Kidney capillary endothelial cell (primary cell): Measurements from ENCODE around the gene SARNP.
"Not testable (repeated sequence)": the region's sequence is repeated elsewhere in the genome, so short reads cannot be mapped to it uniquely, and the experiment has no call there.

Source experiments
- DNase-seq: peaks from one replicate; pipeline ENCODE4 v3.0.0-alpha.2; 2018; ENCODE audit warnings: low spot score

The SARNP gene

GRCh38 chr12:55795950-55796349 lies 21.6 kb downstream of the SARNP start:
- DNase-seq, result no peak

DNA sequence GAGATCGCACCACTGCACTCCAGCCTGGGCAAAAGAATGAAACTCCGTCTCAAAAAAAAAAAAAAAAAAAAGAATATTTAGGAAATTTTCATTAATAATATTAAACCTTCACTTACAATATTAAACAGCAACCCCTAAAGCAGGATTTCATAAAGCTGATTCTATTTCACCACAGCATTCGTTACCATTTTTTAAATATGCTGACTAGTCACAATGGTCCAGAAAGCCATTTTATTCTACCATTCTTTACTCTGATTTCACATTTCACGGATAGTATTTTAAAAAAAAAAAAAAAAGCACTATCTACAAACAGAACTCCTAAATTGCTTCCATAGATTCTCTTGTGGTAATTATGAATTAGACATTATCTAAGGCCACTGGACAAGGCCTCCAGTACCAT lies 27.6 kb downstream of the SARNP start:
- no peak for DNase-seq

GRCh38 chr12:55789171-55789570 lies 28.4 kb downstream of the SARNP start:
- no peak for DNase-seq

DNA sequence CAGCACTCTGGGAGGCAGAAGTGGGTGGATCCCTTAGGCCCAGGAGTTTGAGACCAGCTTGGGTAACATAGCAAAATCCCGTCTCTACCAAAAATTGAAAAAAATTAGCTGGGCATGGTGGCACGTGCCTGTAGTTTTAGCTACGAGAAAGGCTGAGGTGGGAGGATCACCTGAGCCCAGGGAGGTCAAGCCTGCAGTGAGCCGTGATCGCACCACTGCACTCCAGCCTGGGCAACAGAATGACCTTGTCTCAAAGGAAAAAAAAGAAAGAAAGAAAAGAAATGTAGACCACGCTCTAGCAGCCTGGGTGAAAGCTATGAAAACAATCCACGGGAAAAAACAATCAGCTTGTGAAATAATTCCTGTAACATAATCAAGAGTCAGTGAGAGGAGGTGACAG lies 29.0 kb downstream of the SARNP start:
- no peak for DNase-seq

DNA sequence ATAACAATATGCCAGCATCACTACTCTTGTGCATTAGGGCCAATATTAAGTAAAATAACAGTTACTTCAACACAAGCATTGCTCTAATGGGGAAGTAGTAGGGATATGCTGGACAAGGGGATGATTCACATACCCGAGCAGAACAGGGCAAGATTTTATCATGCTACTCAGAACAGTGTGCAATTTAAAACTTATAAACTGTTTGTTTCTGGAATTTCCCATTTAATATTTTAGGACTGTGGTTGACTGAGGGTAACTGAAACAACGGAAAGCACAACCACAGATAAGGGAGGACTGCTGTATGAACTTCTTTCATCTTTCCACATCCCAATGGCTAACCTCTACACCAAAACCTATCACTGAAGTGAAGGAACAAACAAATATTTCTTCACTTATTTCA lies 36.8 kb downstream of the SARNP start:
- DNase-seq, result no peak

GRCh38 chr12:55777856-55778255 lies 39.7 kb downstream of the SARNP start:
- DNase-seq, result no peak

- no peak for DNase-seq
These were observed 45.8 kb downstream of the SARNP start for GRCh38 chr12:55771736-55772135.

- DNase-seq, result no peak
These were observed 50.4 kb downstream of the SARNP start for GRCh38 chr12:55767156-55767555.

DNA sequence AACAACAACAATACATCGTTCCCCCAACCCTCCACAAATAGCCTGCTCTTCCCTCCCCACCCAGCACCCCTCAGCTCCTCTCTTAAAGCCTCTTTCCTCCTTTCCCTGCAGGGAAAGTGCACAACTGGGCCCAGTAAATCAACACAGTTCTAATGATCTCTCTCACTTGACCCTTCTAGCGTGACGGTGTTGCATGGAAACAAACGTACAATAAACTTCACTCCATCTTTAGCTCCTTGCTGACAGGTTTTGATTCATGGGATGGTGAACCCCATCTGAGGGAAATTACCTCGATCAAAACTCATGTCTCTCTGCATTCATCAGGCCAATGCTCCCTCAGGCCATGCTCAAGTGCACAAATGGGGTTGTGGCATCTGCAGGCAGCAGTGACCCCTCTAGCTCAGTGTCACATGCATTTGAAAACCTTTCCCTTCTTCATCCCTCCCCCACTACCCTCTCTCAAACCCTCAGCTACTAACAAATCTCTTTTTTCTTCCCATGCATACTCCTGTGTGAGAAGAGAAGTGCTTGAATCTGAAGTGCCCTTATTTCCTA lies 51.7 kb downstream of the SARNP start:
- no peak for DNase-seq

- no peak for DNase-seq
These were observed 54.9 kb downstream of the SARNP start for GRCh38 chr12:55762646-55763045.

- no peak for DNase-seq
These were observed 56.9 kb downstream of the SARNP start for GRCh38 chr12:55760663-55761062.

DNA sequence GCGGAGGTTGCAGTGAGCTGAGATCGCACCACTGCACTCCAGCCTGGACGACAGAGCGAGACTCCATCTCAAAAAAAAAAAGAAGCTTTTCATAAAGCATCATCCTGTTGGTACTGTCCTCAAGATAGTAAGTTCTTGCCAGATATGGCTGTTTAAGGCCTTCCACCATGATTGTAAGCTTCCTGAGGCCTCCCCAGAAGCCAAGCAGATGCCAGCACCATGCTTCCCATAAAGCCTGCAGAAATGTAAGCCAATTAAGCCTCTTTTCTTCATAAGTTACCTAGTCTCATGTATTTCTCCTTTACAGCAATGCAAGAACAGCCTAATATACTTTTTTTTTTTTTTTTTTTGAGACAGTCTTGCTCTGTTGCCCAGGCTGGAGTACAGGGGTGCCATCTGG lies 58.9 kb downstream of the SARNP start:
- not testable (repeated sequence) for DNase-seq

DNA sequence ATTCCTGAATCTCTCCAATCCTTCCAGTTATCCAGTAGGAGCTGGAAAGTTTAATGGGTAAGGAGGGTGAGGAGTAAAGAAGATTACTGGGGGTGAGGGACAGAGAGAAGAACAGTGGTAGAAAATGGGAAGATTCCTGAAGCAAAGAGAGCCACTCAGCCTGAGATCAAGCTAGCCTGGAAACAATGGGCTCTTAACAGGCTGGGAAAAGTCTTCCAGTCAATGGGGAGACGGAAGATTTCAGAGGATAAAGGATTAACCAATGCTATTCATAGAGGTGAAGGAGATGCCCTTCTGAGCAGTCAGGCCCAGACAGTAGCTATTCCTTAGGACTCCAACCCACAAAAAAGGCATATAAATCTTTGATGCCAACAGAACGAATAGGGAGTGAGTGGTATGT lies 59.8 kb downstream of the SARNP start:
- DNase-seq, result no peak

- no peak for DNase-seq
These were observed 62.3 kb downstream of the SARNP start for GRCh38 chr12:55755246-55755645.

GRCh38 chr12:55748230-55748993 lies 69.1 kb downstream of the SARNP start:
- no peak for DNase-seq

DNA sequence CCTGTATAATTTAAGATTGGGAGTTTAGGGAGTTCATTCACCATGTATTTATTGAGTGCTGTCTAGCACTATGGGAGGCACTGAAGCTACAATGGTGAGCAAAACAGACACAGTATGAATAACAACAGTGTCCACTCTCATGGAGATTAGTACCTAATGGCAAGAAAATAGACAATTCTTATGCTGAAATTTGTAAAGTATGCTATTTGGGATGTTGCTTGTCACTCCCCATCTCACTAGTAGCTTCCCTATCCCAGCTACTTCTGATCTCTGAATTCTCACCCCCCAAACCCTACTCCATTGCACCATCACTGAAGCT lies 70.7 kb downstream of the SARNP start:
- DNase-seq, result no peak

DNA sequence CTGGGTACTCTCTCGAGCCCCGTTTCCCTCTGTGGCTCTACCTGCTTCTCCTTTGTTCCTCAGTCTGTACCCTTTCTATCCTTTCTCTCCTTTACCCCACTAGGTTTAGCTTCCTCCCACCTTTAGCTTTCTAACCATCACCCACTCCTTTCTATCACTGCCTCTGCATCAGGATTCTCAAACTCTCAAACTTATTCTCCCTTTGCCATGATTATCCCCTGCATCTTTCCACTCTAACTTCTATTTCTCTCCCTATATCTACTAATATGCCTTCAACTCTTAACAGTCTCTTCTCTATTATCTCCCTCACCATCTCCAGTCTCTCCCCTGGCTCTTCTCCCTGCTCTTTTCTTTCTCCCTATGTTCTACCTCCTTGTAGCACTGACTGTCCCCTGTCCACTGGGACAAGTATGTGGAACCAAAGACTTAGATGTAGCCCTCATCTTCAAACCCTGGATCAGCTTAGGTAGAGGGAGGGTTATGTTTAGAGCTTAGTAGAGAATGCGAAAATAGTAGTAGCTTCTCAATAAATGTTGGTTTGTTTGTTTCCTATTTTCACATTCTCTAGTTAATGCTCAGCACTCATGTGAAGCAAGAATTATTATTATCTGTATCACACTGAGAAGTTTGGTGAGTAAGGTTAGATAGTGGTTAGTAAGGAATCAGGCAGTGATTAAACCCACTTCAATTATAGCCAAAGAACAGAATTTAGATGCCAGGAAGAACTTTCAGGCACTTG lies 71.2 kb downstream of the SARNP start:
- no peak for DNase-seq

GRCh38 chr12:55745361-55746173 lies 72.0 kb downstream of the SARNP start:
- no peak for DNase-seq

DNA sequence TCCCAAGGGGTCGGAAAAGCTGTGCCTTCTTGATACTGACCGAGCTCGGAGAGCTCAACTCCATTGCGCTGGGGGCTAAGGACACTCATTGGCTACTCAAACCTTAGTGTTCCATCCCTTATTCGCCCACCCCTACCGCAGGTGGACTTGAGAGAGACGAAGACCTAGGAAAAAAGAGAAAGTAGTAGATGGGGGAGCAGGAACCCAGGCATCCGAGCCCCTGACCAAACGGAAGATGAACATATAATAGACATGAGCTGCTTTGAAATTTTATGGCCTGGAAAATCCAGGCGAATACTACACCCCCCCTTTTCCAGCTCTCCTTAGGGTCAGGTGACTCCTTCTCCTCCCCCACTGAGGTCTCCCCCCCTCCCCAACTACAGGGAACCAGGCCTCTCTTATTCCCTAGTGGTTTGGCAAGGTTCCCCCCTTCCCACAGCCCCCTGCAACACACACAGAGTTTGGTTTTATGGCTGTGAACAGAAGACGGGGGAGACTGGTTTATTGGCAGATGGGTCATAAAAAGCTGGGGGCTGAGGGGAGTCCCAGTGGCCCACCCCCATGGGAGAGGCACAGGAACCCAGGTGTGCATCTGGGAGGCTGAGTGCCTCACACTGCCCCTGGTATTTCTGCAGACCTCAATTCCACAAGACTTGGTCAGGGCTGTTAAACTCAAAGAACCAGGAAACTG lies 73.0 kb downstream of the SARNP start:
- DNase-seq, result no peak

DNA sequence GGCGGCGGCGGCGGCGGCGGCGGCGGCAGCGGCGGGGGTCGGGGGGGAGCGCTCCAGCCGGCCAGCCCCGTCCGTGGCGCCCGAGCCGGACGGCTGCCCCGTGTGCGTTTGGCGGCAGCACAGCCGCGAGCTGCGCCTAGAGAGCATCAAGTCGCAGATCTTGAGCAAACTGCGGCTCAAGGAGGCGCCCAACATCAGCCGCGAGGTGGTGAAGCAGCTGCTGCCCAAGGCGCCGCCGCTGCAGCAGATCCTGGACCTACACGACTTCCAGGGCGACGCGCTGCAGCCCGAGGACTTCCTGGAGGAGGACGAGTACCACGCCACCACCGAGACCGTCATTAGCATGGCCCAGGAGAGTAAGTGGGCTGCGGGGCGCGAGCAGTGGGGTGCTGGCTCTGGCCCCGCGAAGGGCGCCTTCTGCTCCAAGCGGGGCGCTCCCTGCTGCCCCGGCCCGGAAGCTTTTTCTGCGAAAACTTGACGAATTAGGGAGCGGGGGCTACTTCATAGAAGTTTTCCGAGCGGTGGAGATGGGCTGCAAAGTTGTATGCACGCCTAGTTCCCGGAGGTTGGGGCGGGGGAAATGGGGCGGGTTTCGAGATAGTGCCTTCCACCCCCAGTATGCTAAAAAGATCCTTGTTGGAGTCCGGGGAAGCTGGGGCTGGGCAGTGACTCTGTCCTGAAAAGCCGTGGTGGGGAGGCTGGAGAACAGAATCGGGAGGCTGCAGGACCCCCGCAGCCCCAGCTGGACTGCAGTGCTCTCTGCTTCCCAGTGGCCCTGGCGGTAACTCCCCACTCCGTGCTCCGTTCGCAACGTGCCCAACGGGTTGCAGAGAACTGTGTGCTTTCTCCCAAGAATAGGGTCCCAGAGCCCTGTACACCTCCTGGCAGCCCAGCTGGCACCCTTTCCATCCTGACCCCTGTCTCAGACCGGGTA lies 73.9 kb downstream of the SARNP start:
- peak; percentile 61 for DNase-seq
